Measurements from ENCODE around the gene CARMIL3.

CARMIL3 gene

DNA sequence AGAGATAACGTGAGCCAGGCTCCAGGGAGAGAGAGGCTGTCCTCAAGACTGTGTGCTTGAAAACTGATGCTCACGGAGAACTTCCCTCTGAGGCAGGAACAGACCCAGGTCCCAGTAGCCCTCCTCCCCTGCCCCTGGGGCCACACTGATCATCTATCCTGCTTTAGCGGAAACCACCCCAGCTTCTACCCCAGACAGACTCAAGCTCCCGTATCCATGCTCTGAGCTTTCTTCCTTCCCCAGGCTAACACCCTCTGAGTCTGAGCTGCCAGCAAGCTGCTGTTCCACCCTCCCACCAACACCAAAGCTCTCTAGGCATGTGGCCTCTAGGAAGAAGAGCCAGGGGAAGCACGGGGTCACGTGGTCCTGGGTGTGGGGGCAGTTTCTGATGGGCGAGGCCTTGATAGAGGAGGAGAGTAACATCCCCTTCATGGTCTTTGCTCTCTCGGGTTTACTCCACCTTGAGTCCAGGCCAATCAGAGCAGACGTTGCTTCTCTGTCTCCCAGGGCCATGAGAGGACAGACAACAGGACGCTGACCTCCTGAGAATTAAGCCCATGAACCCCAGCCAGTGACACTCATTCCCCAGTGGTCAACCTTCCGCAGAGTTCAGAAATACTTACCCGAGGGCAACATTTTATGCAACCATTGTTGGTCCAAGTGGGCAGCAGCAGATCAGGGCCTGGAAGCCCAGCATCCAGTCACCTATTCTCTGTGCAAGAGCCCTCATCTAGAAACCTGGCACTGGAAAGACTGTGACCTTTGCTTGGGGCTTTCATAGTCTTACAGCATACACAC is 43.7 kb downstream of the CARMIL3 start:
- H3K79me2 ChIP-seq (ENCODE audit: insufficient read depth, low read length) = no peaks in the 10 kb centered on the region
- peak overlapping the region; percentile 95 for H3K4me2 ChIP-seq (ENCODE audit: low read length)
- no peaks in the 10 kb centered on the region for H3K27me3 ChIP-seq (ENCODE audit: insufficient read depth, low read length)
- H3F3A ChIP-seq (ENCODE audit: insufficient read depth, low read length) = no peaks in the 10 kb centered on the region
- no peak overlapping the region for H2AFZ ChIP-seq (ENCODE audit: low read length)
- H4K20me1 ChIP-seq (ENCODE audit: insufficient read depth, low read length) = no peaks in the 10 kb centered on the region
- H3K9ac ChIP-seq (ENCODE audit: low read length) = peak overlapping the region; percentile 92
- peak overlapping the region; percentile 86 for H3K27ac ChIP-seq (ENCODE audit: low read depth, low read length, poor library complexity, severe bottlenecking)
- H3K4me1 ChIP-seq (ENCODE audit: insufficient read depth, low read length, severe bottlenecking) = peaks cover 19% of the 10 kb centered on the region
- no peak for TF ChIP-seq EZH2 (IDR thresholded peaks at IDR 0.05; ENCODE audit: borderline replicate concordance, low read length)
- no peak for TF ChIP-seq CTCF (IDR thresholded peaks at IDR 0.05; ENCODE audit: low read length)
- H3K36me3 ChIP-seq (ENCODE audit: insufficient read depth, low read length) = peaks cover 11% of the 10 kb centered on the region; the same call in 1 of the 2 replicates
- peak overlapping the region; percentile 77 for H3K4me3 ChIP-seq (ENCODE audit: low read depth, low read length, poor library complexity, severe bottlenecking)
- H3K9me2 ChIP-seq (ENCODE audit: low read depth, low read length) = no peaks in the 10 kb centered on the region
- no peaks in the 10 kb centered on the region for H3K9me3 ChIP-seq (ENCODE audit: low read length)

DNA sequence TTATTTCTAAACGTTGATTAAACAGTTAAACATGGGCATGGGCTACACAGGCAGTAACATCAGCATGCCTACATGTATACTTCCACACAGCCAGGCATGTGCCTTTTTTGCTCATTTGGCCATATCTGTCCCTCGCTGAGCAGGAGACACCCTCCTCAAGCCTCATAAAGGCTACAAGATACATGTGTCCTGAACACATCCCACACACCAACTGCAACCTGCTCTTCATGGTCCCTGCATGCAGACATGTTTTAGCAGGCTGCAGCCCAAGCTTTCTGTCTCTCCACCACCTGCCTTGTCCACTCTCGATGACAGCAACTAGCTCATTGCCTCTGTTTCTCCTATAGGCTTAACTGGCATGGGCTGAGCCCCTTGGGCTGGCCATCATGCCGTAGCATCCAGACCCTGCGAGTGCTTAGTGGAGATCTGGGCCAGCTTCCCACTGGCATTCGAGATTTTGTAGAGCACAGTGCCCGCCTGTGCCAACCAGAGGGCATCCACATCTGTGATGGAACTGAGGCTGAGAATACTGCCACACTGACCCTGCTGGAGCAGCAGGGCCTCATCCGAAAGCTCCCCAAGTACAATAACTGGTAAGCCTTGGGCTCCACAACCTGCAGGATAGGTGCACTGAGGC is 44.9 kb downstream of the CARMIL3 start:
- no peaks in the 10 kb centered on the region for H3K9me2 ChIP-seq (ENCODE audit: low read depth, low read length)
- H3K9ac ChIP-seq (ENCODE audit: low read length) = no peak overlapping the region
- H3F3A ChIP-seq (ENCODE audit: insufficient read depth, low read length) = no peaks in the 10 kb centered on the region
- no peak overlapping the region for H2AFZ ChIP-seq (ENCODE audit: low read length)
- no peaks in the 10 kb centered on the region for H3K9me3 ChIP-seq (ENCODE audit: low read length)
- no peaks in the 10 kb centered on the region for H4K20me1 ChIP-seq (ENCODE audit: insufficient read depth, low read length)
- peaks cover 19% of the 10 kb centered on the region for H3K4me1 ChIP-seq (ENCODE audit: insufficient read depth, low read length, severe bottlenecking)
- no peak overlapping the region for H3K4me3 ChIP-seq (ENCODE audit: low read depth, low read length, poor library complexity, severe bottlenecking)
- H3K79me2 ChIP-seq (ENCODE audit: insufficient read depth, low read length) = no peaks in the 10 kb centered on the region
- no peak overlapping the region for H3K27ac ChIP-seq (ENCODE audit: low read depth, low read length, poor library complexity, severe bottlenecking)
- peaks cover 11% of the 10 kb centered on the region; the same call in 1 of the 2 replicates for H3K36me3 ChIP-seq (ENCODE audit: insufficient read depth, low read length)
- TF ChIP-seq EZH2 (IDR thresholded peaks at IDR 0.05; ENCODE audit: borderline replicate concordance, low read length) = no peak
- TF ChIP-seq CTCF (IDR thresholded peaks at IDR 0.05; ENCODE audit: low read length) = no peak
- no peak overlapping the region for H3K4me2 ChIP-seq (ENCODE audit: low read length)
- H3K27me3 ChIP-seq (ENCODE audit: insufficient read depth, low read length) = no peaks in the 10 kb centered on the region

DNA sequence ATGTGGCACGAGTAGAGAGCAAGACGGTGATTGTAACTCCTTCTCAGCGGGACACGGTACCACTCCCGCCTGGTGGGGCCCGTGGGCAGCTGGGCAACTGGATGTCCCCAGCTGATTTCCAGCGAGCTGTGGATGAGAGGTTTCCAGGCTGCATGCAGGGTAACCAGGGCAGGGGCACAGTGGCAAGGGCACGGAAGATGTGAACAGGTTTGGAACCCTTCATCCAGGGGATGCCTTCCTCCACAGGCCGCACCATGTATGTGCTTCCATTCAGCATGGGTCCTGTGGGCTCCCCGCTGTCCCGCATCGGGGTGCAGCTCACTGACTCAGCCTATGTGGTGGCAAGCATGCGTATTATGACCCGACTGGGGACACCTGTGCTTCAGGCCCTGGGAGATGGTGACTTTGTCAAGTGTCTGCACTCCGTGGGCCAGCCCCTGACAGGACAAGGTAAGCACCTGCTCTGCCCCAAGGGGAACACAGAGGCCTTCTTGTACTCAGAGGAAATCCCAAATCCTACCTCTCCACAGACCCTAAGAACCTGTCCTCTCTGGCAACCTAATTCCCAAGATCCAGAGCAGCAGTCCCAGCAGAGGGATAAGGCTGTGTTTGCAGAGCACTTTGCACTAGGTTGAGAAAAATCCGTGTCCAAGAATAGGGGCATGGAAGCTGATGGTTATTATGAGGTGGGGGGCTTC is 46.6 kb downstream of the CARMIL3 start:
- H2AFZ ChIP-seq (ENCODE audit: low read length) = no peak overlapping the region
- H3K4me2 ChIP-seq (ENCODE audit: low read length) = no peak overlapping the region
- no peaks in the 10 kb centered on the region for H3K9me3 ChIP-seq (ENCODE audit: low read length)
- H3K9ac ChIP-seq (ENCODE audit: low read length) = no peak overlapping the region
- H3F3A ChIP-seq (ENCODE audit: insufficient read depth, low read length) = no peaks in the 10 kb centered on the region
- H3K9me2 ChIP-seq (ENCODE audit: low read depth, low read length) = no peaks in the 10 kb centered on the region
- no peaks in the 10 kb centered on the region for H3K27me3 ChIP-seq (ENCODE audit: insufficient read depth, low read length)
- H3K4me1 ChIP-seq (ENCODE audit: insufficient read depth, low read length, severe bottlenecking) = peaks cover 19% of the 10 kb centered on the region
- no peaks in the 10 kb centered on the region for H4K20me1 ChIP-seq (ENCODE audit: insufficient read depth, low read length)
- no peak overlapping the region for H3K27ac ChIP-seq (ENCODE audit: low read depth, low read length, poor library complexity, severe bottlenecking)
- no peak overlapping the region for H3K4me3 ChIP-seq (ENCODE audit: low read depth, low read length, poor library complexity, severe bottlenecking)
- TF ChIP-seq EZH2 (IDR thresholded peaks at IDR 0.05; ENCODE audit: borderline replicate concordance, low read length) = no peak
- no peak for TF ChIP-seq CTCF (IDR thresholded peaks at IDR 0.05; ENCODE audit: low read length)
- peaks cover 20% of the 10 kb centered on the region for H3K36me3 ChIP-seq (ENCODE audit: insufficient read depth, low read length)
- H3K79me2 ChIP-seq (ENCODE audit: insufficient read depth, low read length) = no peaks in the 10 kb centered on the region
